Vagina (tissue), 2 donors: ENCODE results near the gene GNA15.
"Not testable (repeated sequence)": the region's sequence is repeated elsewhere in the genome, so short reads cannot be mapped to it uniquely, and the experiment has no call there.

Experiments
- POLR2A ChIP-seq, 2 donors: fragments of 450-650 bp; IDR thresholded peaks; one replicate each; pipeline ENCODE4 v1.6.1; 2017; ENCODE audit warnings: antibody characterized with exemption in 2 of 2, mild to moderate bottlenecking in 2 of 2, moderate library complexity in 2 of 2
- TF ChIP-seq, protein P1 (sequence below), 3 experiments: fragments of 450-650 bp in 2 of 3; fragments of 200-600 bp in 1 of 3; sonication (generic) in 1 of 3; IDR thresholded peaks; one replicate each; pipeline ENCODE4 v1.5.1; 2017 to 2019; ENCODE audit warnings: antibody characterized with exemption in 3 of 3, mild to moderate bottlenecking in 2 of 3, moderate library complexity in 2 of 3

DNA sequence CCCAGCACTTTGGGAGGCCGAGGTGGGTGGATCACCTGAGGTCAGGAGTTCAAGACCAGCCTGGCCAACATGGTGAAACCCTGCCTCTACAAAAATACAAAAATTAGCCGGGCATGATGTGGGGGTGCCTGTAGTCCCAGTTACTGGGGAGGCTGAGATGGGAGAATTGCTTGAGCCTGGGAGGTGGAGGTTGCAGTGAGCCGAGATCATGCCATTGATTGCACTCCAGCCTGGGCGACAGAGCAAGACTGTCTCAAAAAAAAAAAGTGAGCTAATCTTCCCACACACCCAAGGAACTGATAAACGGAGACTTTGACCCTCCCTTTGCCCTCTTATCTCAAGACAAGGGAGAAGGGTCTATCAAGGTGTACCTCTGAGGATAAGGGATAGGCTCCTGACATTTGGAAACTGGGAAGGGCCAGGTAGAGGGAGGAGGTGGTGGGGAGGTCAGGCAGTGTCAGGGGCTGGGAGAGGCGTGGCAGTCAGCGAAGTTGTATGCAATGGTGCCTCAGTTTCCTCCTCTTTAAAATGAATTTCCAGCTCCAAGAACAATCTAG, 46.5 kb upstream of the GNA15 start:
- not testable (repeated sequence) for TF ChIP-seq POLR2A (IDR thresholded peaks at IDR 0.05)
- TF ChIP-seq, protein P1, sequence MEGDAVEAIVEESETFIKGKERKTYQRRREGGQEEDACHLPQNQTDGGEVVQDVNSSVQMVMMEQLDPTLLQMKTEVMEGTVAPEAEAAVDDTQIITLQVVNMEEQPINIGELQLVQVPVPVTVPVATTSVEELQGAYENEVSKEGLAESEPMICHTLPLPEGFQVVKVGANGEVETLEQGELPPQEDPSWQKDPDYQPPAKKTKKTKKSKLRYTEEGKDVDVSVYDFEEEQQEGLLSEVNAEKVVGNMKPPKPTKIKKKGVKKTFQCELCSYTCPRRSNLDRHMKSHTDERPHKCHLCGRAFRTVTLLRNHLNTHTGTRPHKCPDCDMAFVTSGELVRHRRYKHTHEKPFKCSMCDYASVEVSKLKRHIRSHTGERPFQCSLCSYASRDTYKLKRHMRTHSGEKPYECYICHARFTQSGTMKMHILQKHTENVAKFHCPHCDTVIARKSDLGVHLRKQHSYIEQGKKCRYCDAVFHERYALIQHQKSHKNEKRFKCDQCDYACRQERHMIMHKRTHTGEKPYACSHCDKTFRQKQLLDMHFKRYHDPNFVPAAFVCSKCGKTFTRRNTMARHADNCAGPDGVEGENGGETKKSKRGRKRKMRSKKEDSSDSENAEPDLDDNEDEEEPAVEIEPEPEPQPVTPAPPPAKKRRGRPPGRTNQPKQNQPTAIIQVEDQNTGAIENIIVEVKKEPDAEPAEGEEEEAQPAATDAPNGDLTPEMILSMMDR (IDR thresholded peaks at IDR 0.05) = not testable (repeated sequence)
